ENCODE measurements around the gene AGBL3. TPM values are rescaled to one million over a fixed set of nuclear protein-coding genes. Genes with fewer than 3 reads are reported as not detected.

AGBL3 gene
- total and polyA plus RNA-seq, 4 donors = 0.67 to 3.1 (median 1.8) TPM

GRCh38 chr7:135169141-135169963 lies 183.0 kb downstream of the AGBL3 start (continued):
- TF ChIP-seq, protein P1, sequence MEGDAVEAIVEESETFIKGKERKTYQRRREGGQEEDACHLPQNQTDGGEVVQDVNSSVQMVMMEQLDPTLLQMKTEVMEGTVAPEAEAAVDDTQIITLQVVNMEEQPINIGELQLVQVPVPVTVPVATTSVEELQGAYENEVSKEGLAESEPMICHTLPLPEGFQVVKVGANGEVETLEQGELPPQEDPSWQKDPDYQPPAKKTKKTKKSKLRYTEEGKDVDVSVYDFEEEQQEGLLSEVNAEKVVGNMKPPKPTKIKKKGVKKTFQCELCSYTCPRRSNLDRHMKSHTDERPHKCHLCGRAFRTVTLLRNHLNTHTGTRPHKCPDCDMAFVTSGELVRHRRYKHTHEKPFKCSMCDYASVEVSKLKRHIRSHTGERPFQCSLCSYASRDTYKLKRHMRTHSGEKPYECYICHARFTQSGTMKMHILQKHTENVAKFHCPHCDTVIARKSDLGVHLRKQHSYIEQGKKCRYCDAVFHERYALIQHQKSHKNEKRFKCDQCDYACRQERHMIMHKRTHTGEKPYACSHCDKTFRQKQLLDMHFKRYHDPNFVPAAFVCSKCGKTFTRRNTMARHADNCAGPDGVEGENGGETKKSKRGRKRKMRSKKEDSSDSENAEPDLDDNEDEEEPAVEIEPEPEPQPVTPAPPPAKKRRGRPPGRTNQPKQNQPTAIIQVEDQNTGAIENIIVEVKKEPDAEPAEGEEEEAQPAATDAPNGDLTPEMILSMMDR (IDR thresholded peaks at IDR 0.05; ENCODE audit: low read depth, low read length, missing input control) = peak; percentile 36
- TF ChIP-seq RXRA (IDR thresholded peaks at IDR 0.05) = no peak
- TF ChIP-seq, protein P2, sequence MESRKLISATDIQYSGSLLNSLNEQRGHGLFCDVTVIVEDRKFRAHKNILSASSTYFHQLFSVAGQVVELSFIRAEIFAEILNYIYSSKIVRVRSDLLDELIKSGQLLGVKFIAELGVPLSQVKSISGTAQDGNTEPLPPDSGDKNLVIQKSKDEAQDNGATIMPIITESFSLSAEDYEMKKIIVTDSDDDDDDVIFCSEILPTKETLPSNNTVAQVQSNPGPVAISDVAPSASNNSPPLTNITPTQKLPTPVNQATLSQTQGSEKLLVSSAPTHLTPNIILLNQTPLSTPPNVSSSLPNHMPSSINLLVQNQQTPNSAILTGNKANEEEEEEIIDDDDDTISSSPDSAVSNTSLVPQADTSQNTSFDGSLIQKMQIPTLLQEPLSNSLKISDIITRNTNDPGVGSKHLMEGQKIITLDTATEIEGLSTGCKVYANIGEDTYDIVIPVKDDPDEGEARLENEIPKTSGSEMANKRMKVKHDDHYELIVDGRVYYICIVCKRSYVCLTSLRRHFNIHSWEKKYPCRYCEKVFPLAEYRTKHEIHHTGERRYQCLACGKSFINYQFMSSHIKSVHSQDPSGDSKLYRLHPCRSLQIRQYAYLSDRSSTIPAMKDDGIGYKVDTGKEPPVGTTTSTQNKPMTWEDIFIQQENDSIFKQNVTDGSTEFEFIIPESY (IDR thresholded peaks at IDR 0.05) = no peak

DNA sequence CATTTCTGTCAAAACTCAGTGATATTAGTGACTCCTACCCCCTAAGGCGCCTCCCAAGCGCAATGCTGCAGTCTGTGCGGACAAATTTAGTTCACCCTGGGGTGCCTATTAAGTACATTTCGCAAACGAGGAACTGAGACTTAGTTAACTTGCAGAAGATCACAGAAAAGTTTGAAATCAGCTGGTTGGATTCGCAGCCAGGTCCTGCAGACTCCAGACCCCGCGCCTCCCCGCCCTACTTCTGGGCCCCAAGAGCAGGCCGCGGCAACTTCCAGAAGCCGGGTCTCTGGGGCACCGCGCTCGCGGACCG lies 183.6 kb downstream of the AGBL3 start:
- no peak for DNase-seq (ENCODE audit: low spot score)
- Histone ChIP-seq H3K4me1 (ENCODE audit: control insufficient read depth in 4 of 4, insufficient read depth in 4 of 4, low read length in 3 of 4) (peaks cover 2 to 44% (median 25%) of the 10 kb centered on the region in 4 donors), H3K9ac (ENCODE audit: low read depth in 1 of 2, low read length in 2 of 2) (peak overlapping the region; percentile 83 to 92), H3K27me3 (ENCODE audit: control insufficient read depth in 4 of 4, insufficient read depth in 4 of 4, low read length in 3 of 4) (no peaks in the 10 kb centered on the region), H3K4me3 (ENCODE audit: low read depth in 1 of 3, low read length in 3 of 3) (peak overlapping the region; percentile 69 to 87 (median 81)), H3K27ac (ENCODE audit: low read depth in 1 of 2, low read length in 2 of 2) (peak overlapping the region; percentile 94 to 99), H3K9me3 (ENCODE audit: control insufficient read depth in 4 of 4, low read length in 3 of 4) (no peaks in the 10 kb centered on the region), H3K36me3 (ENCODE audit: control insufficient read depth in 4 of 4, insufficient read depth in 3 of 4, low read depth in 1 of 4, low read length in 3 of 4) (peaks cover 0 to 16% (median 9%) of the 10 kb centered on the region in 4 donors)
- TF ChIP-seq HNF4G (IDR thresholded peaks at IDR 0.05) (no peak), RXRA (IDR thresholded peaks at IDR 0.05) (no peak), EGR1 (IDR thresholded peaks at IDR 0.05; ENCODE audit: low read depth in 2 of 2) (no peak), RAD21 (IDR thresholded peaks at IDR 0.05) (no peak), YY1 (IDR thresholded peaks at IDR 0.05) (no peak), HNF4A (conservative IDR thresholded peaks at IDR 0.05) (no peak), TAF1 (conservative IDR thresholded peaks at IDR 0.05) (no peak), GABPA (IDR thresholded peaks at IDR 0.05 in 1 of 2, conservative IDR thresholded peaks at IDR 0.05 in 1 of 2) (no peak), NR2F2 (IDR thresholded peaks at IDR 0.05) (no peak), JUND (IDR thresholded peaks at IDR 0.05) (no peak)
- TF ChIP-seq, protein P3, sequence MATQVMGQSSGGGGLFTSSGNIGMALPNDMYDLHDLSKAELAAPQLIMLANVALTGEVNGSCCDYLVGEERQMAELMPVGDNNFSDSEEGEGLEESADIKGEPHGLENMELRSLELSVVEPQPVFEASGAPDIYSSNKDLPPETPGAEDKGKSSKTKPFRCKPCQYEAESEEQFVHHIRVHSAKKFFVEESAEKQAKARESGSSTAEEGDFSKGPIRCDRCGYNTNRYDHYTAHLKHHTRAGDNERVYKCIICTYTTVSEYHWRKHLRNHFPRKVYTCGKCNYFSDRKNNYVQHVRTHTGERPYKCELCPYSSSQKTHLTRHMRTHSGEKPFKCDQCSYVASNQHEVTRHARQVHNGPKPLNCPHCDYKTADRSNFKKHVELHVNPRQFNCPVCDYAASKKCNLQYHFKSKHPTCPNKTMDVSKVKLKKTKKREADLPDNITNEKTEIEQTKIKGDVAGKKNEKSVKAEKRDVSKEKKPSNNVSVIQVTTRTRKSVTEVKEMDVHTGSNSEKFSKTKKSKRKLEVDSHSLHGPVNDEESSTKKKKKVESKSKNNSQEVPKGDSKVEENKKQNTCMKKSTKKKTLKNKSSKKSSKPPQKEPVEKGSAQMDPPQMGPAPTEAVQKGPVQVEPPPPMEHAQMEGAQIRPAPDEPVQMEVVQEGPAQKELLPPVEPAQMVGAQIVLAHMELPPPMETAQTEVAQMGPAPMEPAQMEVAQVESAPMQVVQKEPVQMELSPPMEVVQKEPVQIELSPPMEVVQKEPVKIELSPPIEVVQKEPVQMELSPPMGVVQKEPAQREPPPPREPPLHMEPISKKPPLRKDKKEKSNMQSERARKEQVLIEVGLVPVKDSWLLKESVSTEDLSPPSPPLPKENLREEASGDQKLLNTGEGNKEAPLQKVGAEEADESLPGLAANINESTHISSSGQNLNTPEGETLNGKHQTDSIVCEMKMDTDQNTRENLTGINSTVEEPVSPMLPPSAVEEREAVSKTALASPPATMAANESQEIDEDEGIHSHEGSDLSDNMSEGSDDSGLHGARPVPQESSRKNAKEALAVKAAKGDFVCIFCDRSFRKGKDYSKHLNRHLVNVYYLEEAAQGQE (IDR thresholded peaks at IDR 0.05) = no peak
- TF ChIP-seq, protein P2 (IDR thresholded peaks at IDR 0.05) = no peak
- TF ChIP-seq, protein P1 (IDR thresholded peaks at IDR 0.05; ENCODE audit: low read depth, low read length, missing input control) = no peak
- WGBS = under 1% methylated on average over 17 of the region's 17 CpGs

Measured in liver (tissue), 9 donors.